Immature natural killer cell (primary cell): ENCODE data around the gene IGSF9B. TPM values are rescaled to one million over a fixed set of nuclear protein-coding genes. Genes with fewer than 3 reads are reported as not detected.
"Not testable (repeated sequence)": the region's sequence is repeated elsewhere in the genome, so short reads cannot be mapped to it uniquely, and the experiment has no call there.

Experiments
- DNase-seq, 3 donors: peaks; one replicate each; pipeline ENCODE4 v3.0.0; 2022; ENCODE audit warnings: mixed read lengths in 1 of 3
- H3K27ac Mint-ChIP-seq, 6 donors: one replicate each; pipeline ENCODE4 v1.8.0; 2020; ENCODE audit warnings: mixed read lengths in 6 of 6, mild to moderate bottlenecking in 5 of 6, inconsistent platforms in 4 of 6, moderate library complexity in 3 of 6
- H3K27me3 Mint-ChIP-seq, 3 donors: one replicate each; pipeline ENCODE4 v1.8.0; 2020 to 2021; ENCODE audit warnings: low read depth in 3 of 3, mild to moderate bottlenecking in 3 of 3, mixed read lengths in 3 of 3, moderate library complexity in 3 of 3, inconsistent platforms in 1 of 3
- H3K36me3 Mint-ChIP-seq, 3 donors: one replicate each; pipeline ENCODE4 v1.8.0; 2020; ENCODE audit warnings: mixed read lengths in 3 of 3, inconsistent platforms in 2 of 3, mild to moderate bottlenecking in 2 of 3
- H3K4me1 Mint-ChIP-seq, 2 donors: one replicate each; pipeline ENCODE4 v1.8.0; 2020; ENCODE audit warnings: inconsistent platforms in 2 of 2, mild to moderate bottlenecking in 2 of 2, mixed read lengths in 2 of 2, moderate library complexity in 1 of 2
- H3K4me3 Mint-ChIP-seq, 5 donors: one replicate each; pipeline ENCODE4 v1.8.0; 2020; ENCODE audit warnings: mild to moderate bottlenecking in 5 of 5, mixed read lengths in 5 of 5, inconsistent platforms in 3 of 5, moderate library complexity in 3 of 5
- H3K9me3 Mint-ChIP-seq, 6 donors: one replicate each; pipeline ENCODE4 v1.8.0; 2020; ENCODE audit warnings: mild to moderate bottlenecking in 6 of 6, mixed read lengths in 6 of 6, inconsistent platforms in 4 of 6, moderate library complexity in 3 of 6
- polyA plus RNA-seq, 3 donors: library from polyadenylated mRNA; unstranded; fragments of 300-500 nt; fragmentation: Illumina TruSeq; gene quantifications; one replicate each; pipeline ENCODE4 v1.2.3, GENCODE V29; 2021

The IGSF9B gene, protein sequence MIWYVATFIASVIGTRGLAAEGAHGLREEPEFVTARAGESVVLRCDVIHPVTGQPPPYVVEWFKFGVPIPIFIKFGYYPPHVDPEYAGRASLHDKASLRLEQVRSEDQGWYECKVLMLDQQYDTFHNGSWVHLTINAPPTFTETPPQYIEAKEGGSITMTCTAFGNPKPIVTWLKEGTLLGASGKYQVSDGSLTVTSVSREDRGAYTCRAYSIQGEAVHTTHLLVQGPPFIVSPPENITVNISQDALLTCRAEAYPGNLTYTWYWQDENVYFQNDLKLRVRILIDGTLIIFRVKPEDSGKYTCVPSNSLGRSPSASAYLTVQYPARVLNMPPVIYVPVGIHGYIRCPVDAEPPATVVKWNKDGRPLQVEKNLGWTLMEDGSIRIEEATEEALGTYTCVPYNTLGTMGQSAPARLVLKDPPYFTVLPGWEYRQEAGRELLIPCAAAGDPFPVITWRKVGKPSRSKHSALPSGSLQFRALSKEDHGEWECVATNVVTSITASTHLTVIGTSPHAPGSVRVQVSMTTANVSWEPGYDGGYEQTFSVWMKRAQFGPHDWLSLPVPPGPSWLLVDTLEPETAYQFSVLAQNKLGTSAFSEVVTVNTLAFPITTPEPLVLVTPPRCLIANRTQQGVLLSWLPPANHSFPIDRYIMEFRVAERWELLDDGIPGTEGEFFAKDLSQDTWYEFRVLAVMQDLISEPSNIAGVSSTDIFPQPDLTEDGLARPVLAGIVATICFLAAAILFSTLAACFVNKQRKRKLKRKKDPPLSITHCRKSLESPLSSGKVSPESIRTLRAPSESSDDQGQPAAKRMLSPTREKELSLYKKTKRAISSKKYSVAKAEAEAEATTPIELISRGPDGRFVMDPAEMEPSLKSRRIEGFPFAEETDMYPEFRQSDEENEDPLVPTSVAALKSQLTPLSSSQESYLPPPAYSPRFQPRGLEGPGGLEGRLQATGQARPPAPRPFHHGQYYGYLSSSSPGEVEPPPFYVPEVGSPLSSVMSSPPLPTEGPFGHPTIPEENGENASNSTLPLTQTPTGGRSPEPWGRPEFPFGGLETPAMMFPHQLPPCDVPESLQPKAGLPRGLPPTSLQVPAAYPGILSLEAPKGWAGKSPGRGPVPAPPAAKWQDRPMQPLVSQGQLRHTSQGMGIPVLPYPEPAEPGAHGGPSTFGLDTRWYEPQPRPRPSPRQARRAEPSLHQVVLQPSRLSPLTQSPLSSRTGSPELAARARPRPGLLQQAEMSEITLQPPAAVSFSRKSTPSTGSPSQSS (N-terminal part only)
- polyA plus RNA-seq = under 1 TPM in 2 of 3 donors, not detected in 1; 0.22 to 0.45 TPM

- Mint-ChIP-seq H3K9me3 (no peaks in the 10 kb centered on the region), H3K4me1 (peaks cover 18 to 24% of the 10 kb centered on the region in 2 donors), H3K4me3 (peak within 1 kb of the TSS; percentile 82 to 88 (median 83))
These were observed at the start of gene IGSF9B for GRCh38 chr11:133956650-133957633. Gene IGSF9B (minus strand): TSS chr11:133956968. CDS start chr11:133956754, 214 bp downstream.

DNA sequence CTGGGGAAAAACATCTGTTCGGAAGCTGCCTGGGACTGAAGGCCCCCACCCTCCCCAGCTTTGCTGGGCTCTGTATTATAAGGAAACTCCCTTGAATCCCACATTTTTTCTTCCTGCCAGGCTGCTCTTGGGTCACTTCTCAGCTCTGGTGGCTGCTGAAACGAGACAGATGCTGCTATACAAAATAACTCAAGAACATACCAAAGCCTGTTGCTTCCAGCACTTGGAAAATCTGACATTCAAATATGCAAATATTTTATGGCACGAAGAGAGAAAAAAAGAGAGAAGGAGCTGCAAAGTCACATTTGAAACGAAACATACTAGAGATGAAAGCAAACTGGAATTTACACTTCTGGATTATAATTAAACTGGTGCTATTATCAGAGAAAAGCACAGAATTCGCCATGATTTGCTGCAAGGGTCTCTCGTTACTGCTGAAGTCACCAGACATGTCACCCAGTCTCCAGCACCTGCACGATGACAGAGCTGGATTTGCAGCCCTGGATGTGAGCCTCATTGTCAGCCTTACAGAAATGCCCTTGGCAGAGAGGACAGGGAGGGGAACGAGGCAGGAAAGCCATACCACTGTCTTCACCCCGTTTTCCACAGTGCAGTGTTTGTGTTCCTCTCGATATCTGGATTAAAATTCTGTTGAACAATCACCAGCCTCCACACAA lies 47.9 kb upstream of the IGSF9B start:
- Mint-ChIP-seq H3K36me3 (no peaks in the 10 kb centered on the region), H3K4me1 (no peaks in the 10 kb centered on the region), H3K4me3 (no peak overlapping the region), H3K9me3 (no peaks in the 10 kb centered on the region), H3K27me3 (peaks cover 1 to 7% (median 3%) of the 10 kb centered on the region in 3 donors), H3K27ac (no peak overlapping the region)
- DNase-seq = no peak

More at GRCh38 chr11:133956650-133957633, at the start of gene IGSF9B:
- Mint-ChIP-seq H3K27ac (peak within 1 kb of the TSS in 1 of 6 donors; percentile 35), H3K36me3 (no peaks in the 10 kb centered on the region), H3K27me3 (peaks cover 16 to 23% (median 18%) of the 10 kb centered on the region in 3 donors)
- peak; percentile 71 to 79 (median 74) for DNase-seq

DNA sequence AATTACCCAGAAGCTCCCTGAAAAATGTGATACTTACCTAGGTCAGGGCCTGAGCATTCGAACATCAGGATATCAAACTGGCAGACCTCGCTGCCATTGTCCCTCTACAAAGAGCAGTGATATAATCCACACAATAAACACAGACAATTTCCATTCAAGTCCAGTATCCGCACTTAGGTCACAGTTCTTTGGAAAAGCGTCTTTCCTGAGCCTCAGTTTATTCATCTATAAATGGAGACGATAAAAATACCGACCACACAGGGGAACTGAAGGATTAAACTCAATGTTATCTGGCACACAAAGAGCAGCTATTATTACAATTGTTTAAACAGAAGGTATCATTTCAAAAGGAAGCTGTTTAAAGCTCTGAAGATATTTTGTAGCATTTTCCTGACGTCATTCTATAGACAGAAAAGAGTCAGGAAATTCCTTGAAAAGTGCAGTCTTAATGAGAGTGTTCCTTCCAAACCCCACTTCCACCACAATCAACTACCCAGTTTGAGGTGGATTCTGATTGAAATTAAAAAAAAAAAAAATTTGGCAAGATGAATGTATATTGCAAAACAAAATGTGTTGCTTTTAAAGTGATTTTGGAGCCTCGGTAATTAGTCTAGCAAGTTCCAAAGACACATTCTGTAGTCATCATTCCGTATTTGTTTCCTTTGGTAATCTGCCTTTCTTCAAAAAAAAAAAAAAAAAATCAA lies 47.2 kb upstream of the IGSF9B start:
- no peak for DNase-seq
- Mint-ChIP-seq H3K9me3 (no peaks in the 10 kb centered on the region), H3K4me3 (no peak overlapping the region), H3K36me3 (no peaks in the 10 kb centered on the region), H3K27ac (no peak overlapping the region), H3K4me1 (no peaks in the 10 kb centered on the region), H3K27me3 (peaks cover 1 to 7% (median 3%) of the 10 kb centered on the region in 3 donors)

DNA sequence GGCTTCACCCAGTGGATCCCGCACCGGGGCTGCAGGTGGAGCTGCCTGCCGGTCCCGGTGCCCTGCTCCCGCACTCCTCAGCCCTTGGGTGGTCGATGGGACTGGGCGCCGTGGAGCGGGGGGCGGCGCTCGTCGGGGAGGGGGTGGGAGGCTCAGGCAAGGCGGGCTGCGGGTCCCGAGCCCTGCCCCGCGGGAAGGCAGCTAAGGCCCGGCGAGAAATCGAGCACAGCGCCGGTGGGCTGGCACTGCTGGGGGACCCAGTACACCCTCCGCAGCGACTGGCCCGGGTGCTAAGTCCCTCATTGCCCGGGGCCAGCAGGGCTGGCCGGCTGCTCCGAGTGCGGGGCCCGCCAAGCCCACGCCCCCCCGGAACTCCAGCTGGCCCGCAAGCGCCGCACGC lies 46.1 kb upstream of the IGSF9B start:
- not testable (repeated sequence) for H3K36me3 Mint-ChIP-seq, H3K27ac Mint-ChIP-seq, H3K27me3 Mint-ChIP-seq, DNase-seq, H3K4me1 Mint-ChIP-seq, H3K4me3 Mint-ChIP-seq, H3K9me3 Mint-ChIP-seq

DNA sequence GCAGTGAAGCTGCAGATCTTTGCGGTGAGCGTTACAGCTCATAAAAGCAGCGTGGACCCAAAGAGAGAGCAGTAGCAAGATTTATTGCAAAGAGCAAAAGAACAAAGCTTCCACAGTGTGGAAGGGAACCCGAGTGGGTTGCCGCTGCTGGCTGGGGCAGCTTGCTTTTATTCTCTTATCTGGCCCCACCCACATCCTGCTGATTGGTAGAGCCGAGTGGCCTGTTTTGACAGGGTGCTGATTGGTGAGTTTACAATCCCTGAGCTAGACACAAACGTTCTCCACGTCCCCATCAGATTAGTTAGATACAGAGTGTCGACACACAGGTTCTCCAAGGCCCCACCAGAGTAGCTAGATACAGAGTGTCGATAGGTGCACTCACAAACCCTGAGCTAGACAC lies 45.6 kb upstream of the IGSF9B start:
- H3K36me3 Mint-ChIP-seq, H3K27me3 Mint-ChIP-seq, H3K4me3 Mint-ChIP-seq, H3K27ac Mint-ChIP-seq, DNase-seq, H3K9me3 Mint-ChIP-seq, H3K4me1 Mint-ChIP-seq: not testable (repeated sequence)

DNA sequence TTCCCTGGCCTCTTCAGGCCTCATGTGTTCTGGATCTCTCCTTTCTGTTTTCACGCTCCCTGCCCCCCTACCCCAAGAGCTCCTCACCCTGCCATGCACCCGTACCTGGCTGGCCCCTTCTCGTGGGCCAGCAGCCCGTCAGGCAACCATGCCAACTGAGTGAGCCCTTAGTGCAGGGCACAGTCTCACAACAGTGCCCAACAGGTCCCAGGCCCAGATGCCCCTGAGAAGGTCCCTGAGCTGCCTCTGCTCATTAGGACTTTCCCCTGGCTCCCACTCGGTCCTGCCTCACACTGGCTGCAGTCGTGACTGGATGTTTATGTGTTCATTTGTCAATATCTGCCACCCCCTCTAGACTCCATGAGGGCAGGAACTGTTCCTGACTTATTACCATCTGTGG lies 44.8 kb upstream of the IGSF9B start:
- no peaks in the 10 kb centered on the region for H3K36me3 Mint-ChIP-seq
- no peak overlapping the region for H3K4me3 Mint-ChIP-seq
- no peaks in the 10 kb centered on the region for H3K4me1 Mint-ChIP-seq
- no peaks in the 10 kb centered on the region for H3K9me3 Mint-ChIP-seq
- peaks cover 0 to 4% (median 3%) of the 10 kb centered on the region in 3 donors for H3K27me3 Mint-ChIP-seq
- DNase-seq = no peak
- no peak overlapping the region for H3K27ac Mint-ChIP-seq

GRCh38 chr11:134001088-134001487 lies 44.3 kb upstream of the IGSF9B start:
- no peaks in the 10 kb centered on the region for H3K4me1 Mint-ChIP-seq
- DNase-seq = no peak
- H3K9me3 Mint-ChIP-seq = no peaks in the 10 kb centered on the region
- H3K36me3 Mint-ChIP-seq = no peaks in the 10 kb centered on the region
- H3K27me3 Mint-ChIP-seq = peaks cover 0 to 4% (median 4%) of the 10 kb centered on the region in 3 donors
- H3K4me3 Mint-ChIP-seq = no peak overlapping the region
- no peak overlapping the region for H3K27ac Mint-ChIP-seq

DNA sequence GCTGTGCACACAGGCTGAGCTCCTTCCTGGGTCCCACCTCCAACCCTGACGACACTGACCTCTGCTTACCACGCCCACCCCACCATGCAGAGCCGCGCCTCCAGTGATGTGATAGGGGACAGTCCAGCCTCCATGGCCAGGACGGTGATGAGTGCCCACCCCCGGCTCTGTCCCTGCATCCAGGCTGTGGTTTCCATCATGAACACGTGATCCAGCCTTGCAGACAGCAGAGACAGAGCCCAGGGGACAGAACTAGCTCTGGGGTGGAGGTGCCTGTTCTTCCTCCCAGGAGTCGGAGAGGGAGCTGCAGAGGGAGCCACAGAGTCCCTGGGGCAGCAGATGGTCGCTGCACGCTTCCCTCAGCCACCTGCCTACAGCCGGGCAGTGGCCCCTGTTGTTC lies 42.6 kb upstream of the IGSF9B start:
- Mint-ChIP-seq H3K9me3 (no peaks in the 10 kb centered on the region), H3K4me3 (no peak overlapping the region), H3K4me1 (no peaks in the 10 kb centered on the region), H3K27me3 (peaks cover 4 to 9% (median 6%) of the 10 kb centered on the region in 3 donors), H3K27ac (no peak overlapping the region), H3K36me3 (no peaks in the 10 kb centered on the region)
- DNase-seq = no peak

- Mint-ChIP-seq H3K9me3 (no peaks in the 10 kb centered on the region), H3K36me3 (no peaks in the 10 kb centered on the region), H3K4me1 (no peaks in the 10 kb centered on the region), H3K27me3 (peaks cover 4 to 11% (median 7%) of the 10 kb centered on the region in 3 donors), H3K27ac (no peak overlapping the region), H3K4me3 (no peak overlapping the region)
- no peak for DNase-seq
These were observed 40.8 kb upstream of the IGSF9B start for GRCh38 chr11:133997554-133997953.

DNA sequence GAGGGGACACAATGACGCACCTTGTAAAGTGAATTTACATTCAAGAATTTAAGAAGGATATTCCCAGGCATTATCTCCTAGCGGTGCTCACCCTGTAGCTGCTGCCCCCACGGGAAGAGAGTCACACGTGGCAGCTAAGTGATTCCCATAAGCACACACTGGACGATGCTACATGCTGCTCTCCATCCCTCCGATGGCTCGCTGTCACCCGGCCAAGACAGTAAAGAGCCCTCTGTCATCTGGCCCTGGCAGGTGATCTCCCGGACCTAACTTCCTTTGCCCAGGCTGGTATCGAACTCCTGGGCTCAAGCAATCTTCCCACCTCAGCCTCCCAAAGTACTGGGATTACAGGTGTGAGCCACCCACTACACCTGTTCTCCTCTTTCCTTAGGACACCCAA lies 39.9 kb upstream of the IGSF9B start:
- DNase-seq = no peak
- no peak overlapping the region for H3K27ac Mint-ChIP-seq
- H3K27me3 Mint-ChIP-seq = peaks cover 3 to 11% (median 7%) of the 10 kb centered on the region in 3 donors
- no peaks in the 10 kb centered on the region for H3K4me1 Mint-ChIP-seq
- H3K36me3 Mint-ChIP-seq = no peaks in the 10 kb centered on the region
- no peak overlapping the region for H3K4me3 Mint-ChIP-seq
- H3K9me3 Mint-ChIP-seq = no peaks in the 10 kb centered on the region

DNA sequence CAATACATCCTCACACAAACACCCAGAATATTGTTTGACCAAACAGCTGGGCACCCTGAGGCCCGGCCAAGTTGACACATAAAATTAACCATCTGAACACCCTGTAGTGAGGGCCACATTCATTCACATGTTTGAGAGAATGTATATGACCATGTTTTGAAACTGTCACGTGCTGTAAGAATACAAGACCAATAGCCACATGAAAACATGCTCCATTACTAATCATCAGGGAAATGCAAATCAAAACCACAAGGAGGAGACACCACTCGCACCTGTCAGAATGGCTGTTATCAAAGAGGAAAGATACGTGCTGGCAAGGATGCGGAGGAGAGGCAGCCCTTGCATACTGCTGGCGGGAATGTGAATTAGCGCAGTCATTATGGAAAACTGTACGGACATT lies 38.3 kb upstream of the IGSF9B start:
- DNase-seq = no peak

GRCh38 chr11:133993921-133994320 lies 37.2 kb upstream of the IGSF9B start:
- Mint-ChIP-seq H3K27me3 (peaks cover 3 to 9% (median 7%) of the 10 kb centered on the region in 3 donors), H3K36me3 (no peaks in the 10 kb centered on the region), H3K4me1 (no peaks in the 10 kb centered on the region), H3K27ac (no peak overlapping the region), H3K4me3 (no peak overlapping the region), H3K9me3 (no peaks in the 10 kb centered on the region)
- no peak for DNase-seq

More for the DNA sequence above, 38.3 kb upstream of the IGSF9B start:
- no peaks in the 10 kb centered on the region for H3K9me3 Mint-ChIP-seq
- no peaks in the 10 kb centered on the region for H3K4me1 Mint-ChIP-seq
- peak overlapping the region in 1 of 6 donors; percentile 10 for H3K27ac Mint-ChIP-seq
- H3K27me3 Mint-ChIP-seq = peaks cover 3 to 7% (median 7%) of the 10 kb centered on the region in 3 donors
- H3K36me3 Mint-ChIP-seq = no peaks in the 10 kb centered on the region
- H3K4me3 Mint-ChIP-seq = no peak overlapping the region
